Measurements from ENCODE around the gene ZFYVE28. TPM values are rescaled to one million over a fixed set of nuclear protein-coding genes. Genes with fewer than 3 reads are reported as not detected.

The ZFYVE28 gene
- total RNA-seq, 1 experiment from 2014 or later: 19.2 TPM

- no peaks in the 10 kb centered on the region for H3K27me3 ChIP-seq (ENCODE audit: insufficient read depth, low read length)
- H3K4me2 ChIP-seq (ENCODE audit: low read length): no peak overlapping the region
Observed at GRCh38 chr4:2465032-2465431, 46.6 kb upstream of the ZFYVE28 start.

More at GRCh38 chr4:2465032-2465431, 46.6 kb upstream of the ZFYVE28 start:
- intact Hi-C loops (cut with micrococcal nuclease): loop anchor here (5.0 kb wide), 1 partner anchor 72 kb away; the partner anchor contains the start of gene FAM193A
- ChIA-PET POLR2A (interaction anchor here (0.7 kb wide), 1 partner anchor 244 kb away, joined by 3 read pairs; no protein-coding TSS in a partner anchor), CTCF (no interaction called here), RAD21 (ENCODE audit: low non-redundant PET in 1 of 2, low total read pairs in 2 of 2, uncharacterized antibody in 2 of 2, unreplicated experiment in 2 of 2) (no interaction called here)
- Histone ChIP-seq H3K36me3 (ENCODE audit: control insufficient read depth in 1 of 2, insufficient read depth in 2 of 2, low read length in 2 of 2) (no peaks in the 10 kb centered on the region), H3K79me2 (ENCODE audit: insufficient read depth, low read length) (peaks cover 24% of the 10 kb centered on the region), H3K9me2 (ENCODE audit: insufficient read depth) (no peaks in the 10 kb centered on the region), H3K4me3 (replicated peaks in 1 of 2; ENCODE audit: low read depth in 1 of 2, low read length in 2 of 2) (no peak overlapping the region), H4K20me1 (ENCODE audit: insufficient read depth) (peaks cover 3% of the 10 kb centered on the region; the same call in 1 of the 2 replicates), H3K27ac (ENCODE audit: low read depth, low read length) (no peak overlapping the region), H3K9ac (ENCODE audit: low read length) (no peak overlapping the region), H3K9me3 (ENCODE audit: control insufficient read depth in 1 of 2, insufficient read depth in 1 of 2, low read depth in 1 of 2, low read length in 2 of 2) (no peaks in the 10 kb centered on the region), H3K4me1 (ENCODE audit: control insufficient read depth in 1 of 2, insufficient read depth in 2 of 2, low read length in 2 of 2) (peaks cover 8 to 27% of the 10 kb centered on the region in 2 experiments; a peak in 3 of 4 replicates), H2AFZ (ENCODE audit: low read depth, low read length, poor library complexity, severe bottlenecking) (no peak overlapping the region)
- TF ChIP-seq CBX3 (IDR thresholded peaks at IDR 0.05; ENCODE audit: low read depth): no peak
- no peak for TF ChIP-seq EGR1 (IDR thresholded peaks at IDR 0.05; ENCODE audit: low read depth)
- TF ChIP-seq POLR2AphosphoS5 (IDR thresholded peaks at IDR 0.05; ENCODE audit: low read depth, low read length): no peak
- TF ChIP-seq SP1 (IDR thresholded peaks at IDR 0.05; ENCODE audit: low read depth): no peak
- TF ChIP-seq REST (IDR thresholded peaks at IDR 0.05; ENCODE audit: low read depth): no peak
- TF ChIP-seq TCF7L2 (IDR thresholded peaks at IDR 0.05; ENCODE audit: borderline replicate concordance, extremely low read depth, insufficient read depth, insufficient read length): no peak
- no peak for TF ChIP-seq EZH2 (IDR thresholded peaks at IDR 0.05)
- no peak for TF ChIP-seq RAD21 (IDR thresholded peaks at IDR 0.05; ENCODE audit: low read depth)
- no peak for TF ChIP-seq YY1 (IDR thresholded peaks at IDR 0.05; ENCODE audit: extremely low read depth, insufficient replicate concordance, low read depth, low read length)
- no peak for TF ChIP-seq POLR2A (IDR thresholded peaks at IDR 0.05; ENCODE audit: borderline replicate concordance, extremely low read depth, insufficient read depth, insufficient read length)
- no peak for TF ChIP-seq CEBPB (IDR thresholded peaks at IDR 0.05; ENCODE audit: low read depth)
- no peak for TF ChIP-seq FOSL1 (IDR thresholded peaks at IDR 0.05; ENCODE audit: low read depth)
- no peak for TF ChIP-seq ELF1 (IDR thresholded peaks at IDR 0.05; ENCODE audit: borderline replicate concordance, low read depth)
- no peak for TF ChIP-seq JUND (IDR thresholded peaks at IDR 0.05)
- no peak for TF ChIP-seq SRF (IDR thresholded peaks at IDR 0.05; ENCODE audit: low read depth)
- no peak for TF ChIP-seq MAX (IDR thresholded peaks at IDR 0.05)
- TF ChIP-seq CTCF (IDR thresholded peaks at IDR 0.05 in 2 of 3, conservative IDR thresholded peaks at IDR 0.05 in 1 of 3; ENCODE audit: borderline replicate concordance in 1 of 3, insufficient read depth in 1 of 3, low read depth in 2 of 3, low read length in 2 of 3): no peak
- no peak for TF ChIP-seq ATF3 (IDR thresholded peaks at IDR 0.05)
- TF ChIP-seq SIN3A (IDR thresholded peaks at IDR 0.05; ENCODE audit: low read depth): no peak
- no peak for TF ChIP-seq ZNF274 (IDR thresholded peaks at IDR 0.05; ENCODE audit: low read depth, low read length)
- no TSS peak for BruUV-seq (replicated peaks)
- DNase-seq (ENCODE audit: low read depth, low spot score): no peak
- ATAC-seq: no peak

All from HCT116 (cell line).